M059J (cell line): ENCODE data around the gene WDR82. TPM values are rescaled to one million over a fixed set of nuclear protein-coding genes. Genes with fewer than 3 reads are reported as not detected.

Experiments
- DNase-seq: peaks from one replicate; pipeline ENCODE4 v3.0.0-alpha.2; 2012; ENCODE audit warnings: low read depth
- total RNA-seq: library from RNA; depleted of rRNA; stranded (reverse); fragments of >200 nt; shearing (Covaris generic); gene quantifications from 2 replicates; pipeline ENCODE4 v1.2.3, GENCODE V29; 2014; rRNA removed

The WDR82 gene
- total RNA-seq = 29.9 and 35.5 TPM in 2 replicates

GRCh38 chr3:52278510-52279069 lies at the start of gene WDR82:
TSS of gene WDR82 (minus strand) at chr3:52278649. CDS start at chr3:52278361, 288 bp downstream.
- peak; percentile 80 for DNase-seq

GRCh38 chr3:52327486-52328290 lies 49.2 kb upstream of the WDR82 start:
- no peak for DNase-seq

GRCh38 chr3:52326976-52327375 lies 48.5 kb upstream of the WDR82 start:
- DNase-seq = no peak

- no peak for DNase-seq
Observed at GRCh38 chr3:52325686-52326085, 47.2 kb upstream of the WDR82 start.

GRCh38 chr3:52324676-52325075 lies 46.2 kb upstream of the WDR82 start:
- DNase-seq = no peak

GRCh38 chr3:52323526-52324295 lies 45.3 kb upstream of the WDR82 start:
- no peak for DNase-seq

- DNase-seq = no peak
Observed at GRCh38 chr3:52322466-52322865, 44.0 kb upstream of the WDR82 start.

GRCh38 chr3:52321481-52321880 lies 43.0 kb upstream of the WDR82 start:
- DNase-seq = no peak

- DNase-seq = no peak
Observed at GRCh38 chr3:52319921-52320595, 41.6 kb upstream of the WDR82 start.

- DNase-seq = no peak
Observed at GRCh38 chr3:52318186-52318816, 39.9 kb upstream of the WDR82 start.

GRCh38 chr3:52317208-52318000 lies 39.0 kb upstream of the WDR82 start:
- no peak for DNase-seq

- no peak for DNase-seq
Observed at GRCh38 chr3:52315977-52316764, 37.7 kb upstream of the WDR82 start, which contains the start of gene DNAH1. TSS of gene DNAH1 (plus strand) at chr3:52316319. CDS start at chr3:52322443, 6,124 bp downstream.

GRCh38 chr3:52315006-52315405 lies 36.6 kb upstream of the WDR82 start:
- DNase-seq = no peak

- DNase-seq = no peak
Observed at GRCh38 chr3:52314489-52314888, 36.0 kb upstream of the WDR82 start.

GRCh38 chr3:52313774-52314188 lies 35.3 kb upstream of the WDR82 start:
- peak; percentile 69 for DNase-seq

- DNase-seq = no peak
Observed at GRCh38 chr3:52313188-52313773, 34.8 kb upstream of the WDR82 start.

GRCh38 chr3:52311576-52312119 lies 33.2 kb upstream of the WDR82 start:
- no peak for DNase-seq

- DNase-seq = no peak
Observed at GRCh38 chr3:52310861-52311575, 32.6 kb upstream of the WDR82 start.
